Activated T-helper 2 cell treated with anti-CD3 and anti-CD28 coated beads, Interferon-gamma antibody, Interleukin-2, Interleukin-4, amounts not matched to agents 10 μg/mL and 5 μg/mL and 100 μg/mL, durations not matched to agents 14 hours and 24 hours and 36 hours (primary cell): ENCODE data around the gene PPP5C. TPM values are rescaled to one million over a fixed set of nuclear protein-coding genes. Genes with fewer than 3 reads are reported as not detected.
"Not testable (repeated sequence)": the region's sequence is repeated elsewhere in the genome, so short reads cannot be mapped to it uniquely, and the experiment has no call there.

Experiments used
- DNase-seq: peaks from one replicate; pipeline ENCODE4 v3.0.0; 2021; ENCODE audit warnings: low spot score
- H3K27ac Mint-ChIP-seq: one replicate; pipeline ENCODE4 v1.8.0; 2021; ENCODE audit warnings: mixed read lengths
- H3K27me3 Mint-ChIP-seq: one replicate; pipeline ENCODE4 v1.8.0; 2021; ENCODE audit warnings: low read depth, mixed read lengths
- H3K36me3 Mint-ChIP-seq: one replicate; pipeline ENCODE4 v1.8.0; 2021; ENCODE audit warnings: low read depth, mixed read lengths
- H3K4me1 Mint-ChIP-seq: one replicate; pipeline ENCODE4 v1.8.0; 2021; ENCODE audit warnings: low read depth, mixed read lengths
- H3K4me3 Mint-ChIP-seq: one replicate; pipeline ENCODE4 v1.8.0; 2021; ENCODE audit warnings: low read depth, mild to moderate bottlenecking, moderate library complexity, mixed read lengths
- H3K9me3 Mint-ChIP-seq: one replicate; pipeline ENCODE4 v1.8.0; 2021; ENCODE audit warnings: mixed read lengths
- intact Hi-C: fragments of 100-400 bp; cut with micrococcal nuclease; formaldehyde crosslinking; loops from one replicate; pipeline ENCODE4 v1.15.1; 2023
- total RNA-seq: library from RNA; stranded (reverse); gene quantifications from 2 replicates; pipeline ENCODE4 v1.2.3, GENCODE V29; 2022

PPP5C gene
- total RNA-seq, 1 donor from 2014 or later, result 136 TPM

- H3K27me3 Mint-ChIP-seq, result peaks cover 55% of the 10 kb centered on the region
- intact Hi-C loops, result no loop called here
- no peak overlapping the region for H3K27ac Mint-ChIP-seq
- no peaks in the 10 kb centered on the region for H3K36me3 Mint-ChIP-seq
- H3K9me3 Mint-ChIP-seq, result no peaks in the 10 kb centered on the region
- H3K4me3 Mint-ChIP-seq, result no peak overlapping the region
- H3K4me1 Mint-ChIP-seq, result peaks cover 22% of the 10 kb centered on the region
- DNase-seq, result no peak
Observed at GRCh38 chr19:46431824-46432223, 84.9 kb downstream of the PPP5C start.

GRCh38 chr19:46433470-46433869, 86.6 kb downstream of the PPP5C start:
- H3K4me3 Mint-ChIP-seq, intact Hi-C loops, H3K36me3 Mint-ChIP-seq, H3K27ac Mint-ChIP-seq, H3K9me3 Mint-ChIP-seq, H3K4me1 Mint-ChIP-seq, DNase-seq: not testable (repeated sequence)
- peaks cover 40% of the 10 kb centered on the region for H3K27me3 Mint-ChIP-seq

- H3K4me3 Mint-ChIP-seq, result no peak overlapping the region
- no peak overlapping the region for H3K27ac Mint-ChIP-seq
- peaks cover 26% of the 10 kb centered on the region for H3K27me3 Mint-ChIP-seq
- no peaks in the 10 kb centered on the region for H3K36me3 Mint-ChIP-seq
- H3K9me3 Mint-ChIP-seq, result no peaks in the 10 kb centered on the region
- intact Hi-C loops, result no loop called here
- no peak for DNase-seq
- H3K4me1 Mint-ChIP-seq, result no peaks in the 10 kb centered on the region
Observed at GRCh38 chr19:46435009-46435408, 88.1 kb downstream of the PPP5C start.

GRCh38 chr19:46435689-46436088, 88.8 kb downstream of the PPP5C start:
- H3K27ac Mint-ChIP-seq, H3K4me3 Mint-ChIP-seq, H3K4me1 Mint-ChIP-seq, DNase-seq, H3K36me3 Mint-ChIP-seq, intact Hi-C loops, H3K9me3 Mint-ChIP-seq: not testable (repeated sequence)
- H3K27me3 Mint-ChIP-seq, result peaks cover 20% of the 10 kb centered on the region

Other genes starting within 250 kb of the PPP5C start
- not detected in 2 replicates for gene IGFL3, start 222.4 kb upstream of the PPP5C start, total RNA-seq
- gene IGFL2, start 198.8 kb upstream of the PPP5C start, total RNA-seq, result 0.46 TPM in 1 of 2 replicates, not detected in the other
- not detected in 2 replicates for gene IGFL1, start 117.3 kb upstream of the PPP5C start, total RNA-seq
- not detected in 2 replicates for gene HIF3A, start 50.0 kb upstream of the PPP5C start, total RNA-seq
- gene CCDC8, start 66.5 kb downstream of the PPP5C start, total RNA-seq, result not detected in 2 replicates
- gene PNMA8C, start 81.8 kb downstream of the PPP5C start, total RNA-seq, result not detected in 2 replicates
- gene PNMA8A, start 124.5 kb downstream of the PPP5C start, total RNA-seq, result not detected in 2 replicates
- gene PNMA8B, start 148.8 kb downstream of the PPP5C start, total RNA-seq, result not detected in 2 replicates